ENCODE data around the gene PTPRN2. TPM values are rescaled to one million over a fixed set of nuclear protein-coding genes. Genes with fewer than 3 reads are reported as not detected.

Gene PTPRN2
- total RNA-seq, 1 experiment from 2014 or later: 0.11 TPM

- no peaks in the 10 kb centered on the region for H3K9me3 ChIP-seq (ENCODE audit: low read depth, low read length, poor library complexity, severe bottlenecking)
- CTCF ChIA-PET: no interaction called here
- no peak for DNase-seq (ENCODE audit: low spot score)
Measured at GRCh38 chr7:158487631-158488151, 99.9 kb downstream of the PTPRN2 start.

GRCh38 chr7:158486919-158487318, 100.7 kb downstream of the PTPRN2 start:
- no peaks in the 10 kb centered on the region for H3K9me3 ChIP-seq (ENCODE audit: low read depth, low read length, poor library complexity, severe bottlenecking)

More at GRCh38 chr7:158487631-158488151, 99.9 kb downstream of the PTPRN2 start:
- intact Hi-C loops (cut with micrococcal nuclease; ENCODE audit: unreplicated experiment): no loop called here
- BruUV-seq (replicated peaks): no TSS peak
- POLR2A ChIA-PET (ENCODE audit: low non-redundant PET): no interaction called here
- Histone ChIP-seq H3K27me3 (replicated peaks; ENCODE audit: insufficient read depth, low read depth, low read length, poor library complexity) (peaks cover 12% of the 10 kb centered on the region), H3K36me3 (ENCODE audit: insufficient read depth, low read length, poor library complexity, severe bottlenecking) (no peaks in the 10 kb centered on the region), H3K4me1 (ENCODE audit: insufficient read depth, low read length, poor library complexity, severe bottlenecking) (no peaks in the 10 kb centered on the region), H3K27ac (ENCODE audit: low read depth, low read length, poor library complexity, severe bottlenecking) (no peak overlapping the region), H3K4me3 (ENCODE audit: low read depth, low read length, poor library complexity, severe bottlenecking) (no peak overlapping the region)
- TF ChIP-seq CTCF (conservative IDR thresholded peaks at IDR 0.05; ENCODE audit: low read depth, low read length) (no peak), EZH2 (IDR thresholded peaks at IDR 0.05; ENCODE audit: borderline replicate concordance, low read depth, low read length, poor library complexity, severe bottlenecking) (no peak)

GRCh38 chr7:158484801-158485531, 102.7 kb downstream of the PTPRN2 start:
- POLR2A ChIA-PET (ENCODE audit: low non-redundant PET): no interaction called here
- Histone ChIP-seq H3K36me3 (ENCODE audit: insufficient read depth, low read length, poor library complexity, severe bottlenecking) (no peaks in the 10 kb centered on the region), H3K27ac (ENCODE audit: low read depth, low read length, poor library complexity, severe bottlenecking) (no peak overlapping the region), H3K27me3 (replicated peaks; ENCODE audit: insufficient read depth, low read depth, low read length, poor library complexity) (peaks cover 12% of the 10 kb centered on the region), H3K4me1 (ENCODE audit: insufficient read depth, low read length, poor library complexity, severe bottlenecking) (no peaks in the 10 kb centered on the region), H3K9me3 (ENCODE audit: low read depth, low read length, poor library complexity, severe bottlenecking) (no peaks in the 10 kb centered on the region), H3K4me3 (ENCODE audit: low read depth, low read length, poor library complexity, severe bottlenecking) (no peak overlapping the region)
- intact Hi-C loops (cut with micrococcal nuclease; ENCODE audit: unreplicated experiment): no loop called here
- CTCF ChIA-PET: no interaction called here
- BruUV-seq (replicated peaks): no TSS peak
- no peak for TF ChIP-seq CTCF (conservative IDR thresholded peaks at IDR 0.05; ENCODE audit: low read depth, low read length)
- TF ChIP-seq EZH2 (IDR thresholded peaks at IDR 0.05; ENCODE audit: borderline replicate concordance, low read depth, low read length, poor library complexity, severe bottlenecking): no peak
- DNase-seq (ENCODE audit: low spot score): no peak

More at GRCh38 chr7:158486919-158487318, 100.7 kb downstream of the PTPRN2 start:
- no peak overlapping the region for H3K4me3 ChIP-seq (ENCODE audit: low read depth, low read length, poor library complexity, severe bottlenecking)
- no TSS peak for BruUV-seq (replicated peaks)
- DNase-seq (ENCODE audit: low spot score): no peak
- H3K36me3 ChIP-seq (ENCODE audit: insufficient read depth, low read length, poor library complexity, severe bottlenecking): no peaks in the 10 kb centered on the region
- intact Hi-C loops (cut with micrococcal nuclease; ENCODE audit: unreplicated experiment): no loop called here
- H3K4me1 ChIP-seq (ENCODE audit: insufficient read depth, low read length, poor library complexity, severe bottlenecking): no peaks in the 10 kb centered on the region
- TF ChIP-seq CTCF (conservative IDR thresholded peaks at IDR 0.05; ENCODE audit: low read depth, low read length) (no peak), EZH2 (IDR thresholded peaks at IDR 0.05; ENCODE audit: borderline replicate concordance, low read depth, low read length, poor library complexity, severe bottlenecking) (no peak)
- CTCF ChIA-PET: no interaction called here
- POLR2A ChIA-PET (ENCODE audit: low non-redundant PET): no interaction called here
- peaks cover 12% of the 10 kb centered on the region for H3K27me3 ChIP-seq (replicated peaks; ENCODE audit: insufficient read depth, low read depth, low read length, poor library complexity)
- H3K27ac ChIP-seq (ENCODE audit: low read depth, low read length, poor library complexity, severe bottlenecking): no peak overlapping the region

Measured in A673 (cell line).